GM12864 (cell line): ENCODE data around the gene C11orf21.

ENCODE experiments used
- DNase-seq: peaks from one replicate; pipeline ENCODE4 v3.0.0-alpha.2; 2011; ENCODE audit warnings: low read depth
- H3K4me3 ChIP-seq: 2 replicates; pipeline ENCODE4 v1.5.1; 2011; ENCODE audit warnings: mild to moderate bottlenecking, low read depth, low read length, control low read depth
- TF ChIP-seq, protein P1 (sequence below): IDR thresholded peaks from 2 replicates; pipeline ENCODE4 v1.5.1; 2011; ENCODE audit warnings: low read depth, mild to moderate bottlenecking, moderate library complexity, low read length, control low read depth, inconsistent platforms; ENCODE audit errors: missing control alignments

The C11orf21 gene

GRCh38 chr11:2306877-2307500 lies 5.3 kb upstream of the C11orf21 start:
- TF ChIP-seq, protein P1, sequence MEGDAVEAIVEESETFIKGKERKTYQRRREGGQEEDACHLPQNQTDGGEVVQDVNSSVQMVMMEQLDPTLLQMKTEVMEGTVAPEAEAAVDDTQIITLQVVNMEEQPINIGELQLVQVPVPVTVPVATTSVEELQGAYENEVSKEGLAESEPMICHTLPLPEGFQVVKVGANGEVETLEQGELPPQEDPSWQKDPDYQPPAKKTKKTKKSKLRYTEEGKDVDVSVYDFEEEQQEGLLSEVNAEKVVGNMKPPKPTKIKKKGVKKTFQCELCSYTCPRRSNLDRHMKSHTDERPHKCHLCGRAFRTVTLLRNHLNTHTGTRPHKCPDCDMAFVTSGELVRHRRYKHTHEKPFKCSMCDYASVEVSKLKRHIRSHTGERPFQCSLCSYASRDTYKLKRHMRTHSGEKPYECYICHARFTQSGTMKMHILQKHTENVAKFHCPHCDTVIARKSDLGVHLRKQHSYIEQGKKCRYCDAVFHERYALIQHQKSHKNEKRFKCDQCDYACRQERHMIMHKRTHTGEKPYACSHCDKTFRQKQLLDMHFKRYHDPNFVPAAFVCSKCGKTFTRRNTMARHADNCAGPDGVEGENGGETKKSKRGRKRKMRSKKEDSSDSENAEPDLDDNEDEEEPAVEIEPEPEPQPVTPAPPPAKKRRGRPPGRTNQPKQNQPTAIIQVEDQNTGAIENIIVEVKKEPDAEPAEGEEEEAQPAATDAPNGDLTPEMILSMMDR: no peak
- H3K4me3 ChIP-seq: no peak overlapping the region

GRCh38 chr11:2306452-2306823 lies 4.7 kb upstream of the C11orf21 start:
- TF ChIP-seq, protein P1: no peak
- no peak overlapping the region for H3K4me3 ChIP-seq
- DNase-seq: no peak

More at GRCh38 chr11:2306877-2307500, 5.3 kb upstream of the C11orf21 start:
- no peak for DNase-seq

- TF ChIP-seq, protein P1: no peak
- H3K4me3 ChIP-seq: no peak overlapping the region
- no peak for DNase-seq
Measured at GRCh38 chr11:2305788-2306451, 4.2 kb upstream of the C11orf21 start.

GRCh38 chr11:2305140-2305778 lies 3.5 kb upstream of the C11orf21 start:
- TF ChIP-seq, protein P1: peak; percentile 91
- no peak for DNase-seq
- H3K4me3 ChIP-seq: no peak overlapping the region

DNA sequence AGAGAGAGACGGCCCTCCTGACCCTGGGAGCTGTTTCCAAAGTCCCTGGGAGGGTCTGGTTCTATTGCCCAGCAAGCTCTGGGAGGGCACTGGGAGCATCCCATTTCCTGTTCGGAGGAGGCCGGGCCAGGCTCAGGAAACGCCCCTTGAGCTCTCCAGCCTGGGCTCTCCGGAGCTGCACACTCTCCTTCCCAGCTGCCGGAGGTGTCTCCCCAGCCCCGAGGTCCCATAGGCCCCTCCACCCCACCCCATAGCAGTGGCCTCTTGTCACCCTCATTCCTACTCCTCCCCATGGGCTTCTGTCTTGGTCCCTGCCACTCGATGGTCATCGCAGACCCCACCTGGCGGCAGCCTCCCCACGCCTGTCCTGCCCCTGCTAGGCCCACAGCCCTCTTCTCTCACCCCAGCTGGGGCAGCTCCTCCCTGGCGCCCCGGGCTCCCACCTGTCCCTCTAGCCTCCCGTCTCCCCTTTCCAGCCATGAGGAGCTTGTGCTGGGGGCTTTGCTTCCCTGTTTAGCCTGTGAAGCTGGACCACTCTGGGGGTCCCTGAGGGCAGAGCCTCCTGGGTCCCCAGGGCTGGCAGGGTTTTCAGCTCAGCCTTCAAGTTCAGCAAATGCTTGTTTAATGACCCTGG lies 2.9 kb upstream of the C11orf21 start:
- H3K4me3 ChIP-seq: no peak overlapping the region
- TF ChIP-seq, protein P1: no peak
- DNase-seq: no peak

GRCh38 chr11:2303627-2304505 lies 2.1 kb upstream of the C11orf21 start:
- DNase-seq: no peak
- TF ChIP-seq, protein P1: no peak
- no peak overlapping the region for H3K4me3 ChIP-seq
